ENCODE data around the gene RPS25.
"Not testable (repeated sequence)": the region's sequence is repeated elsewhere in the genome, so short reads cannot be mapped to it uniquely, and the experiment has no call there.

The RPS25 gene

DNA sequence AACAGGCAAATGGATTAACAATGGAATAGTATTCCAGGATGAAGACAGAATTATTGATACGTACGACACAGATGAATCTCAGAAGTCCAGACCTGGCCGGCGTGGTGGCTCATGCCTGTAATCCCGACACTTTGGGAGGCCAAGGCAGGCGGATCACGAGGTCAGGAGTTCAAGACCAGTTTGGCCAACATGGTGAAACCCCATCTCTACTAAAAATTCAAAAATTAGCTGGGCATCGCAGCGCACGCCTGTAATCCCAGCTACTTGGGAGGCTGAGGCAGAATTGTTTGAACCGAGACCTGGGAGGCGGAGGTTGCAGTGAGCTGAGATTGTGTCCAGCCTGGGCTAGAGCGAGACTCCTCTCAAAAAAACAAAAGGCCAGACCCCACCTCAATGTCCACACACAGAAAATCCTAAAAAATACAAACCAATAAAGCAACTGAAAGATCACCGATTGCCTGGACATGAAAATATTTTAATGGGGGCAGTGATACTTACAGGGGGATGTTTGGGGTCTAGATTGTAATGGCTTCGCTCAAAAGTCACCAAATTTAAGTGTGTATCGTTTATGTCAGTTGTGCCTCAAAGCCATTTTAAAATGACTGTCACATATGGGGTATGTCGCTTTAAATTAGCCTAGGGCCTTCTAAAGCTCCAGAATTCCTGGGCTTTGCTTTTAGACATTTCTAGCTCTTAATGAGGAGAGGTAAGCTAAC, 3.8 kb downstream of the RPS25 start:
- DNase-seq = no peak

DNA sequence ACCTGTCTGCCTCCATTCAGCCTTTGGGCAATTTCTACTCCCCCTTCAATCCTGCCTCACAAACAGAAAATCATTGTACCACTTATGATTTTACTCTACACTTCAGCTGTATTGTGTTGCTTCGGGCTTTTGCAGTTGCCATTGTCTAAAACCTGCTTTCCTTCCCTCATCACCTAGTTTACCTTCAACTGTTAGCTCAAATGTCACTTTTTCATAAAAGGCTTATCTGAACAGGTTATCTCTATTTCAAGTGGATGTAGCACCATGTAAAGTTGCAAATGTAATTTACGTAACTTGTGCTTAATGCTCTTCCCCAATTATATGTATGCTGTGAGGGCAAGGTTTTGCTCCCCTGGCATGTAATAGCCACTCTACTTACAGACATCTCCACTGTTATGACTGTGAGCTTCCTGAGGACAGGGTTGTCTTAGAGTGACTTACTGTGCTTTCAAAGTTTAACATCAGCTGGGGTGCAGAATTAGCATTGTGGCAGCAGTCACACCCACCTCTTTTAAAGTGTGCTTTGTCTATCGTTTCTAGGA, 5.4 kb downstream of the RPS25 start:
- DNase-seq = no peak

DNA sequence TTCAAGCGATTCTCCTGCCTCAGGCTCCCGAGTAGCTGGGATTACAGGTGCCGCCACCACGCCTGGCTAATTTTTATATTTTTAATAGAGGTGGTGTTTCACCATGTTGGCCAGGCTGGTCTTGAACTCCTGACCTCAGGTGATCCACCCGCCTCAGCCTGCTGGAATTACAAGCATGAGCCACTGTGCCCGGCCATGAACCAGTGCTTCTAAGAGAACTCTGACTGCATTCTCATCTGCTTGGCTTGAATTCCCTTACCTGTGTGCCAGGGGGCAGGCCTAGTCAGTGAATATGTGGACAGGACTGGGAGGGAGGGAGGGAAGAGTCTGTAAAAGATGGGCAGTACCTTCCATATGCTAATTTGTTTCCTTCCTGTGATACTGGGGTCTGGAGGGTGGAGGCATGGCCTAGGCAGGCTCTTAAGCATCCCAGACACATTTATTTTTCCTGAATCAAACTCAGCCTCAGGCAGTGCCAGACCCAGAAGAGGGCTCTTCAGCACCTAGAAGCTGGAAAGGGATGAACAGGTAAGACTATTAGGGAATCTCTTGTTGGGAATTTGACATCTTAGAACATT, 6.6 kb downstream of the RPS25 start:
- no peak for DNase-seq

DNA sequence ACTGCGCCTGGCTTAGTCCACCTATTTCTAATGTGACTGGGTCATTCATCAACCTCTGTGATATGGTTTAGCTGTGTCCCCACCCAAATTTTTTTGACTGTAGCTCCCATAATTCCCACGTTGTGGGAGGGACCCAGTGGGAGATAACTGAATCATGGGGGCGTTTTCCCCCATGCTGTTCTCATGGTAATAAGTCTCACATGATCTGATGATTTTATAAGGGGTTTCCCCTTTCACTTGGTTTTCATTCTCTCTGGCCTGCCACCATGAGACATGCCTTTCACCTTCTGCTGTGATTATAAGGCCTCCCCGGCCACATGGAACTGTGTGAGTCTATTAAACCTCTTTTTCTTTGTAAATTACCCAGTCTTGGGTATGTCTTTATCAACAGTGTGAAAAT, 11.5 kb downstream of the RPS25 start:
- no peak for DNase-seq

DNA sequence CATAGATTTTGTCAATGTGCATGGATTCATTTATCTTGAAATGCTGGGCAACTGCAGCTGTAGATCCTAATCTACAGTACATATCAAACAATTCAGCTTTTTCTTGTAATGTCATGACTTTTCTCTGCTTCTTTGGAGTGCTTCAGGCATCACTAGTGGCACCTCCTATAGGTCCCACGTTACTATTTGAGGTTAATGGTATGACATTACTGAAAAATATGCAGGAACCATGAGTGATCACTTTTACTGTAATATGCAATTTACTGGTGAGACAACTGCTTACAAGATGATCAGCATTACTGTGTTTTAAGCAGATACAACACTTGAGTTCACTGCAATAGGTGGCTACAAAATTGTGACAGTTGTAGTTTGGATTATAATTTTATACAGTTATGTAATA, 17.2 kb downstream of the RPS25 start:
- DNase-seq = no peak

DNA sequence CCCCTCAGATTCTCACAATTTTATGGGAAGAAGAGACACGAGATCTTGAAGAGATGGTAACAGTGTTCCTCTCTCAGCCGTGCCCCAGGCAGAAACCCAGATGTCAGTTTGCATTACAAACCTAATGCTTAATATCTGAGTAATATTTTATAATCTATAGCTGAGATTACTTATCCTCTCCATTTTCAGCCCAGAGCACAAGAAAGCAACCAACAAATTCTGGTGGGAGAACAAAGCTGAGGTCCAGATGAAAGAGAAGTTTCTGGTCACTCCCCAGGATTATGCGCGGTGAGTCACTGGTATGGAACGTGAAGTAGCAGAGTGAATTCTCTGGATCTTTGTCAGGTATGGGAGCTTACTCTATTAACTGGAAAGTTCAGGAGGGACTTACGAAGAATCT, 19.3 kb downstream of the RPS25 start:
- no peak for DNase-seq

DNA sequence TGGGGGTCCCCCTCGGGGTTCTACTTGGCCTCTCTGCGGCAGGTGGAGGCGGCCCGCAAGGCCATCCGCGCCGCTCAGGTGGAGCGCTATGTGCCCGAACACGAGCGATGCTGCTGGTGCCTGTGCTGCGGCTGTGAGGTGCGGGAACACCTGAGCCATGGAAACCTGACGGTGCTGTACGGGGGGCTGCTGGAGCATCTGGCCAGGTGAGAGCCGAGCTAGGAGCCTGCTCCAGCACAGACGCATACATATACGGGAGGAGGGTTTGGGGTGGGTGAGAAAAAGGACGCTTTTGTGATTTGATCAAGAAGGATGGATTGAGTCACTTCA, 19.8 kb downstream of the RPS25 start:
- no peak for DNase-seq

DNA sequence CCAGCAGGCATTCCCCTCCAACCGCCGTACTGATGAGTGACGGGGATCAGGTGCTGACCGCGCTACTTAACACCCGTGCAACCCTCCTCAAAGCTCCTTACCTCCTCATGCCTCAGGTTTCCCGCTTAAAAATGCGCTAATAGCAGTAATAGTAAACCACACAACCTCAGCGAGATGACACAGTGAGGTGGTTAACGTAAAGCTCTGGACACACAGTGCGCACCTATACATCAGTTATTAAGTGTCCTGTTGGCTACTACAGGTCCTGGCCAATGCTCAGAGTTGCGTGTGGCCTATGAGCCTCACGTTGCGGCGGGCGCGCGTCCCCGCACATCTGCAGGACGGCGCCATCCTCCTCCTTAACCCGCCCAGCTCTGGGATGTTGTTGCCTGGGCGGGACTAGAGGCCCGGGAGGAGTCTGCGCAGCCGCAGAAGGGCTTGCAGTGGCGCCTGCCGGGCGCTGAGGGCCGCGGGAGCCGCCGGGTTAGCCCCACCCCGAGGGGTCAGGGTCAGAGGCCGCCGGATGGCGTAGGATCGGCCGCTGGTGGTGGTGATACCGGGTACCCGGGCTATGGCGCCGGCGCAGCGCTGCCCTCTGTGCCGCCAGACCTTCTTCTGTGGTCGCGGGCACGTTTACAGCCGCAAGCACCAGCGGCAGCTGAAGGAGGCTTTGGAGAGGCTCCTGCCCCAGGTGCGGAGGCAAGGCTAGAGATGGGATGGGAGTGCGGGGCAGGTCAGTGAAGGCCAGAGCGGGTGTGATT, 20.3 kb downstream of the RPS25 start, which contains the start of gene CENATAC:
Gene CENATAC, plus strand, starts transcription at position 512 of the 761 bp plus-strand sequence. Its CDS starts 60 bp downstream, at position 572.
- DNase-seq = peak; percentile 91

DNA sequence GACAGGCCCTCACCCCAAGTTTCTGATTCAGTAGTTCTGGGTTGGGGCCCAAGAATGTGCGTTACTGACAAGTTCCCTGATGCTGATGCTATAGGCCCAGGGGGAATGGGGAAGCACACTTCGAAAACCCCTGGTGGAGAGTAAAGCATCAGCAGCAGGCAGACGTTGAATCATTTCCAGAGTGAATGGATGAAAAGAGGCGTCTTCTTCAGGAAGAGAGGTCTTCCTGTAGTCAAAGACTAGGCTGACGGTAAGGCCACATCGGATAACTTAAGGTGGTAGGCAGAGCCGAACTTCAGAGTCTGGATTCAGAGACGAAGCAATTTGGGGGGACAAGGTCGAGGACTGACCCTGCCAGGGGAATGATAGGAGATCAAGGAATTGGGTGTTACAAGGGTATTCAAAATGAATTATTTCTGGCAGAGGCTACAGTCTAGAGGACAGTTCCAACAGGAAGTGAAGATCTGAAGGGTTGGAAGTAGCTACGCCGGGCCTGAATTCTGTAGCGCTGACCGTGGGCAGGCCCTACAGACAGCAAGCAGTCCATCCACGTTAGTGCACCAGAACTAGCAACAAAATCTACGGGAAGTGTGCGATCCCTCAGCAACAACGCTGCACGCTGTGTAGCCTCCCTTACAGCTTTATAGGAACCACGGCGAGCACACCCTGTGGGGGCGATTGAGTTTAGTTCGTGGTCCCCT, 21.1 kb downstream of the RPS25 start:
- peak; percentile 53 for DNase-seq

DNA sequence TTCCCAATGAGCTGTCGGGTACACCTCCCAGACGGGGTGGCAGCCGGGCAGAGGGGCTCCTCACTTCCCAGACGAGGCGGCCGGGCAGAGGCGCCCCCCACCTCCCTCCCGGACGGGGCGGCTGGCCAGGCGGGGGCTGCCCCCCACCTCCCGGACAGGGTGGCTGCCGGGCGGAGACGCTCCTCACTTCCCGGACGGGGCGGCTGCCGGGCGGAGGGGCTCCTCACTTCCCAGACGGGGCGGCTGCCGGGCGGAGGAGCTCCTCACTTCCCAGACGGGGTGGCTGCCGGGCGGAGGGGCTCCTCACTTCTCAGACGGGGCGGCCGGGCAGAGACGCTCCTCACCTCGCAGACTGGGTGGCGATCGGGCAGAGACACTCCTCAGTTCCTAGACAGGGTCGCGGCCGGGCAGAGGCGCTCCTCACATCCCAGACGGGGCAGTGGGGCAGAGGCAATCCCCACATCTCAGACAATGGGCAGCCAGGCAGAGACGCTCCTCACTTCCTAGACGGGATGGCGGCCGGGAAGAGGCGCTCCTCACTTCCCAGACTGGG, 26.6 kb downstream of the RPS25 start:
- not testable (repeated sequence) for DNase-seq

DNA sequence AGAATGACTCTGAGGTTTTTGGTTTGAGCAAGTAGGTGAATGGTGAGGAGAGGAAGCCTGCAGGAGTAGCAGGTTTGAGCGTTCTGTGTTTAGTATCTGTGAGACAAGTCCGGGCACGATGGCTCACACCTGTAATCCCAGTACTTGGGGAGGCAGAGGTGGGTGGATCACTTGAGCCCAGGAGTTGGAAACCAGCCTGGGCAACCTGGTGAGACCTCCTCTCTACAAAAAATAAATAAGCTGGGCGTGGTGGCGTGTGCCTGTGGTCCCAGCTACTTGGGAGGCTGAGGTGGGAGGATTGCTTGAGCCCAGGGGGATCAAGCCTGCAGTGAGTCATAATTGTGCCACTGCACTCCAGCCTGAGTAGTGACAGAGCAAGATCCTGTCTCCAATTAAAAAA, 29.9 kb downstream of the RPS25 start:
- no peak for DNase-seq

DNA sequence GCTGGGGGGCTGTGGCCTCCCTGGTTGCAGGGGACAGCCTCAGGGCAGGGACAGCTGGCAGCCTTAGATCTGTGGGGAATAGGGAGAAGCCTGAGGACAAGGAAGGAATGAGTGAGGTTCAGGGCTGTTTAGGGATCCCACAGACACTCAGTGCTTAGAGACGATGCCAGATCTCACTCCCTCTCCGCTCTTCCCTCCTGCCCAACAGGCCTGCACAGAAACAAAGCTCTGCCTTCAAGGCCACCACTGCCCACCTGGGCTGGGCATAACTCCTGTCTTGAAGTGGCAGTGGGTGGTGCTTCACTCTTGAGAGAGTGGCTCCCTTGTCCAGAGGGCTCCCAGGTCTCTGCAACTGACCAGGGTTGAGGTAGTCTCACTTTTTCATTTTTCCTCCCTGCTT, 33.3 kb downstream of the RPS25 start:
- DNase-seq = no peak

DNA sequence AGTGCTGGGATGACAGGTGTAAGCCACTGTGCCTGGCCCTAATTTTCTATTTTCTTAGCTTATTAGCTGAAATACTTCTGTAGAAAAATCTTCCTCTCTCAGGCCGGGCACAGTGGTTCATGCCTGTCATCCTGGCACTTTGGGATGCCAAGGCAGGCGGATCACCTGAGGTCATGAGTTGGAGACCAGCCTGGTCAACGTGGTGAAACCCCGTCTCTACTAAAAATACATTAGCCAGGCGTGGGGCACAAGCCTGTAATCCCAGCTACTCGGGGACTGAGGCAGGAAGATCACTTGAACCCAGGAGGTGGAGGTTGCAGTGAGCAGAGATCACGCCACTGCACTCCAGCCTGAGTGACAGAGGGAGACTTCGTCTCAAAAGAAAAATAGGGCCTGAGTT, 33.8 kb downstream of the RPS25 start:
- not testable (repeated sequence) for DNase-seq

DNA sequence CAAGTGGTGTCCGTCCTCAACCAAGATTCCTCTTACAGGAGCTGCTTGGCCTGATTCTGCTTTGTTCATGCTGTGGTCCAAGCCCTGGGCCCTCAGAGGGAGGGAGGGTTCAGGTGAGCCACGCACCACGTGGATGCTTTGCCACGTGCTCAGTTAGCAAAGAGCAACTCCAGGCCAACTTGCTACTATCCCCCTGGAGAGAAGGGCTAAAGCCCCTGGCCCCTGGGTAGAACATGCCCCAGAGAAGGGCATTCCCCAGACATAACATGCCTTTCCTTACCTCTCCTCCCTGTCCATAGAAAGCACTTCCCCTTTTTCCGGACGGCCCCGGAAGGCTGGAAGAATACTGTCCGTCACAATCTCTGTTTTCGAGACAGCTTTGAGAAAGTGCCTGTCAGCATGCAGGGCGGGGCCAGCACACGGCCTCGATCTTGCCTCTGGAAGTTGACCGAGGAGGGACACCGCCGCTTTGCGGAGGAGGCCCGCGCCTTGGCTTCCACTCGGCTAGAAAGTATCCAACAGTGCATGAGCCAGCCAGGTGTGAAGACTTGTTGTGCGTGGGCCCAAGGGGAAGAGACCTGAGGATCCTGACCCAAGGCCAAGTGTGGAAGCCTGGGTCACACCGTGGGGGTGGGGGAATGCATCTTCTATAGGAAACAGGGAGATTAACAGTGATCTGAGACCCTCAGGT, 37.8 kb downstream of the RPS25 start:
- DNase-seq = no peak

DNA sequence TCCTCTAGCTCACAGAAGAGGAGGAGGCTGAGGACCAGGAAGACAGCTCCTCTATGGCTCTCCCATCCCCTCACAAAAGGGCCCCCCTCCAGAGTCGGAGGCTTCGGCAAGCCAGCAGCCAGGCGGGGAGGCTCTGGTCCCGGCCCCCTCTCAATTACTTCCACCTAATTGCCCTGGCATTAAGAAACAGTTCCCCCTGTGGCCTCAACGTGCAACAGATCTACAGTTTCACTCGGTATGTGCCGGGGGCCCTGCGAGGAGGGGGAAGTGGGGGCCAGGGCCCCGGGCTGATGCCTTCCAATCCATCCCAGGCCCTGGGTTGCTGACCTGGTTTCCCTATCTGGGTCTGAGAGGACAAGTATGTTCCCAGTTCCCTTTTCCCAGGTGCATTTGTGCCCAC, 38.7 kb downstream of the RPS25 start:
- DNase-seq = no peak

DNA sequence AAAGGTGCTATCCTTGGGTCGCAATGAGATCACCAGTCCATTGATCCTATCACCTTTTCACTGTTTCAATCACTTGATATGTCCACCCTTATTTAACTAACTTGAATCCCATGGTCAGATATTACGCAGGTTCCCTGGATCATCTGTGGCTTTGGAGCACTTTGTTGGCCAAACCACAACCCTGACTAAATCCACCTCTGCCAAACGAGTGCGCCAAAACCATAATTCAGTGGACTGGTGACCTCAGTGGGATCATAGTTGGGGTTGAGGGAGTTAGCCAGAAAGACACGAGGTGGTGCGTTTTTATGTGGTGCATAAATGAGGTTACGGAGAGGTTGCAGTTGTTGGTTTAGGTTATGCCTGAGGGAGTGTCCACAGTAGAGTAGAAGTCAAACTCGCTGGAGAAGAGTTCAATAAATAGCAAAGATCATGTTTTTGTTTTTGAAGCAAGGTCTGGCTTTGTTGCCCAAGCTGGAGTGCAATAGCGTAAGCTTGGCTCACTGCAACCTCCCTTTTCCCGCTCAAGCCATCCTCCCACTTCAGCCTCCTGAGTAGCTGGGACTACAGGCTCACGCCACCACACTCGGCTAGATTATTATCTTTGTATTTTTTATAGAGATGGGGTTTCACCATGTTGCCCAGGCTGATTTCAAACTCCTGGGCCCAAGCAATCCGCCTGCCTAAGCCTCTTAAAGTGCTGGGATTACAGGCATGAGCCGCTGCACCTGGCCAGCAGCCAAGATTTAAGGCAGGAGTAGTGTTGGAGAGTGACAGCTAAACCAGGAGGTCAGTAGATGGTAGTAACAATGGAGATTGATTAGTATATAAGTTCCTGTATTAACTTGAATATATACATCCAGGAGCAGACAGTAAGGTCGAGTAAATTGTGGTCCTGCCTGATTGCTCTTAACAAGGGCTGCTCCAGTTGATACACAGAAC, 42.1 kb downstream of the RPS25 start:
- DNase-seq = no peak

DNA sequence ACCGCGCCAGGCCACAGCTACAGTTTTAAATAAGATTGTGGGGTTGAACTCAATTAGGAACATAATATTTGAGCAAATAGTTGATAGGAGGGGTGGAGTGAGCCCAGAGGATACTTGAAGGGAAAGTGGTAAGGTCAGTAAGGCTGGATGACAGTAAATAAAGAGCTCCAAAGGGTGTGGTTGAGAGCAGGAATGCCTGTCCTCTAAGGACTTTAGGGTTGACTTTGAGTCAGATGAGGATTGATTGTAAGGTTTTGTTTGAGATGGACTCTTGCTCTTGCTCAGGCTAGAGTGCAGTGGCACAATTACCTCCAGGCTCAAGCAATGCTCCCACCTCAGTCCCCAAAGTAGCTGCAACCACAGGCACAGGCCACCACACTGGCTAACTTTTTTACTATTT, 44.2 kb downstream of the RPS25 start:
- no peak for DNase-seq

DNA sequence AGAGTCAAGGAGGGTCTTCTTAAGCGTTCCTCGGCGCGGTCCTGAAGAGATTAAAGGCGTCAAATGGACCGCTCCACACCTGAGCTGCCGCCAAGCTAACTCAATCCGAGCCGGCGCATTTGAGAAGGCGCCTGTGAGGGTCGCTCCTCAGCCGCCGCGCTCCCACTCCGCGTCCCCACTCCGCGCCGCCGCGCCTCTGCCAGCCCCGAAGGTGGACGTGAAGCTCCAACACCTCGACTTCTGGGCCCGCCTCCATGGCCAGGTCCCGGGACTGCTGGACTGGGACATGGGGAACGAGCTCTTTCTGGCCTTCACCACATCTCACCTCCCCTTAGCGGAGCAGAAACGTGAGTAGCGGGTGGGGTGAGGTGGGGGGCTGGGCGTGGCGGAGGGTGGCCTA, 46.5 kb downstream of the RPS25 start, which contains the start of gene FOXR1:
Gene FOXR1, plus strand, starts transcription at position 116 of the 400 bp plus-strand sequence. Its CDS starts 171 bp downstream, at position 287.
- no peak for DNase-seq

DNA sequence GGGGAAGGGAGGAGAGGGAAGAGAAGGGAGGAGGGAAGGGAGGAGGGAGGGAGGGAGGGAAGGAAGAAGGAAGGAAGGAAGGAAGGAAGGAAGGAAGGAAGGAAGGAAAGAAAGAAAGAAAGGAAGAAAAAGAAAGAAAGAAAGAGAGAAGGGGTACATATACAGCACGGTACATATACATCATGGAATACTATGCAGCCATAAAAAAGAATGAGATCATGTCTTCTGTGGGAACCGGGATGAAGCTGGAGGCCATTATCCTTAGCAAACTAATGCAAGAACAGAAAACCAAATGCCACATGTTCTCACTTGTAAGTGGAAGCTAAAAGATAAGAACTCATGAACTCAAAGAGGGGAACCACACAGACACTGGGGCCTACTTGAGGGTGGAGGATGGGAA, 48.6 kb downstream of the RPS25 start:
- not testable (repeated sequence) for DNase-seq
